ENCODE results near the gene MRTO4. TPM values are rescaled to one million over a fixed set of nuclear protein-coding genes. Genes with fewer than 3 reads are reported as not detected.
A peak's percentile ranks its signal among the peaks of the same experiment; 100 is the strongest.

The MRTO4 gene
- total RNA-seq, 1 experiment from 2014 or later: 117 TPM

- TF ChIP-seq EZH2 (IDR thresholded peaks at IDR 0.05; ENCODE audit: low read length, unreplicated experiment): no peak
- TF ChIP-seq EZH2phosphoT487 (IDR thresholded peaks at IDR 0.05; ENCODE audit: borderline replicate concordance, low read length): no peak
- TF ChIP-seq CTCF (conservative IDR thresholded peaks at IDR 0.05; ENCODE audit: low read depth, low read length): no peak
- no peak overlapping the region for H3K9ac ChIP-seq (ENCODE audit: low read length)
- no TSS peak for BruUV-seq (replicated peaks)
- H3F3A ChIP-seq (ENCODE audit: low read length, unreplicated experiment): no peaks in the 10 kb centered on the region
- no peaks in the 10 kb centered on the region for H3K79me2 ChIP-seq (ENCODE audit: low read length)
- no peak for DNase-seq
- H3K9me2 ChIP-seq (replicated peaks; ENCODE audit: low read length): no peaks in the 10 kb centered on the region
- H3K4me3 ChIP-seq (ENCODE audit: low read length): no peak overlapping the region
- H2AFZ ChIP-seq (ENCODE audit: low read length): no peak overlapping the region
- H3K36me3 ChIP-seq (ENCODE audit: low read depth, low read length): peaks cover 69% of the 10 kb centered on the region
- H3K4me1 ChIP-seq (ENCODE audit: insufficient read depth, low read length): no peaks in the 10 kb centered on the region
- no peak overlapping the region for H3K27ac ChIP-seq (ENCODE audit: low read length)
- no peak for ATAC-seq
- no peaks in the 10 kb centered on the region for H3K9me3 ChIP-seq (ENCODE audit: low read length)
- H3K27me3 ChIP-seq (ENCODE audit: low read length): no peaks in the 10 kb centered on the region
- CTCF ChIA-PET: no interaction called here
- no peak overlapping the region for H3K4me2 ChIP-seq (ENCODE audit: low read length)
- intact Hi-C loops (cut with micrococcal nuclease): no loop called here
- POLR2A ChIA-PET (ENCODE audit: unreplicated experiment): no interaction called here
- H4K20me1 ChIP-seq (ENCODE audit: low read length): no peaks in the 10 kb centered on the region
These were observed 17.4 kb upstream of the MRTO4 start for GRCh38 chr1:19234224-19234623.

- CTCF ChIA-PET: no interaction called here
- Histone ChIP-seq H3K27ac (ENCODE audit: low read length) (no peak overlapping the region), H2AFZ (ENCODE audit: low read length) (no peak overlapping the region), H4K20me1 (ENCODE audit: low read length) (no peaks in the 10 kb centered on the region), H3K4me1 (ENCODE audit: insufficient read depth, low read length) (no peaks in the 10 kb centered on the region), H3K36me3 (ENCODE audit: low read depth, low read length) (peaks cover 63% of the 10 kb centered on the region), H3K27me3 (ENCODE audit: low read length) (no peaks in the 10 kb centered on the region), H3K9me2 (replicated peaks; ENCODE audit: low read length) (no peaks in the 10 kb centered on the region), H3K4me2 (ENCODE audit: low read length) (no peak overlapping the region), H3K9ac (ENCODE audit: low read length) (no peak overlapping the region), H3K79me2 (ENCODE audit: low read length) (no peaks in the 10 kb centered on the region), H3F3A (ENCODE audit: low read length, unreplicated experiment) (no peaks in the 10 kb centered on the region), H3K4me3 (ENCODE audit: low read length) (no peak overlapping the region), H3K9me3 (ENCODE audit: low read length) (no peaks in the 10 kb centered on the region)
- BruUV-seq (replicated peaks): no TSS peak
- intact Hi-C loops (cut with micrococcal nuclease): loop anchor here (10.0 kb wide), 1 partner anchor 335 kb away; the partner anchor contains the start of gene ALDH4A1
- no peak for ATAC-seq
- POLR2A ChIA-PET (ENCODE audit: unreplicated experiment): interaction anchor here (0.7 kb wide), 1 partner anchor 1132 kb away, joined by 5 read pairs; the partner anchor contains the start of gene IGSF21
- TF ChIP-seq EZH2 (IDR thresholded peaks at IDR 0.05; ENCODE audit: low read length, unreplicated experiment) (no peak), CTCF (conservative IDR thresholded peaks at IDR 0.05; ENCODE audit: low read depth, low read length) (no peak), EZH2phosphoT487 (IDR thresholded peaks at IDR 0.05; ENCODE audit: borderline replicate concordance, low read length) (no peak)
- DNase-seq: no peak
These were observed 11.7 kb upstream of the MRTO4 start for GRCh38 chr1:19239876-19240275.

DNA sequence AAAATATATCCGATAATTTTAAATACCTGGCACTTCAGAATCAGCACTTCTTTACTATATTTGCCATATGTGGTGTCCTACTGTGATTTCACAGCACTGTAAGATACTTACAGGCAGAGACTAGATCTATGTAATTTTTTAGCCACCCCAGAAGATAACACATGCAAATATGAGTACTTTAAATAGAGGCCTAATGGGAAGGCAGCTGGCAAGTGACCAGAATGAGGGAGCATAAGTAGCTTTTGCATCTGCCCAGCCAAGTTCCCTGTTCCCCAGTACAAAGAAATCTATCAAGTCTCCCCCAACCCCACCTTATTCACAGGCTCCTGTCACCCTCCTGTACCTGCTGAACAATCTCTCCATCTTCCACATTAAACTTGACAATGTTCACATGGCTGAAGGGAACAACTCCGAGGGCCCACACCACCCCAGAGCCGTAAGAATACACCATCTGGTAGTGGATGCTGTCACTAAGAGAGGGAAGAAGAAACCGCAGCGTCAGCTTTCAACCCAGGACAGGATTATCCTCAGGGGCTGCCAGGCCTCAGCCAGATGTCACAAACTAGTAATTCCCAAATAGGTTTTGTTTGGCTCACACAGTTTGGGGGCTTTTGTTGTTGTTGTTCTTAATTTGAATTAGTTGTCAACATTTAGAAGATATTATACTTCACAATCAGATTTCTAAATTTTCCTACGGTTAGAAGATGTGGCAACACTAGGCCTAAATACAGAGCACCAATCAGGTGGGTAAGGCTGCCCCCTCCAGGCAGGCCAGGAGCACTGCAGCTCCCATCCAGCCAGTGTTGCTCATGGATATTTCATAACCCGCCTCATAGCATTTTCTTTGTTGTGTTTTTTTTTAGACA, 10.7 kb upstream of the MRTO4 start:
- DNase-seq: peak; percentile 71
- Histone ChIP-seq H3K4me3 (ENCODE audit: low read length) (no peak overlapping the region), H3K9me2 (replicated peaks; ENCODE audit: low read length) (no peaks in the 10 kb centered on the region), H2AFZ (ENCODE audit: low read length) (no peak overlapping the region), H3K79me2 (ENCODE audit: low read length) (peaks cover 3% of the 10 kb centered on the region; the same call in 1 of the 2 replicates), H4K20me1 (ENCODE audit: low read length) (no peaks in the 10 kb centered on the region), H3K27me3 (ENCODE audit: low read length) (no peaks in the 10 kb centered on the region), H3K9me3 (ENCODE audit: low read length) (no peaks in the 10 kb centered on the region), H3K36me3 (ENCODE audit: low read depth, low read length) (peaks cover 61% of the 10 kb centered on the region), H3K9ac (ENCODE audit: low read length) (no peak overlapping the region), H3K27ac (ENCODE audit: low read length) (no peak overlapping the region), H3K4me2 (ENCODE audit: low read length) (no peak overlapping the region), H3F3A (ENCODE audit: low read length, unreplicated experiment) (no peaks in the 10 kb centered on the region), H3K4me1 (ENCODE audit: insufficient read depth, low read length) (no peaks in the 10 kb centered on the region)
- ATAC-seq: peak; percentile 90
- peak; percentile 87 for TF ChIP-seq CTCF (conservative IDR thresholded peaks at IDR 0.05; ENCODE audit: low read depth, low read length)
- TF ChIP-seq EZH2phosphoT487 (IDR thresholded peaks at IDR 0.05; ENCODE audit: borderline replicate concordance, low read length): no peak
- intact Hi-C loops (cut with micrococcal nuclease): loop anchor here (1.0 to 10.0 kb wide), 2 partner anchors 62 to 336 kb away; partner anchors contain the start of gene ALDH4A1
- BruUV-seq (replicated peaks): no TSS peak
- ChIA-PET POLR2A (ENCODE audit: unreplicated experiment) (interaction anchor here (0.6 kb wide), 1 partner anchor 137 kb away, joined by 3 read pairs; no protein-coding TSS in a partner anchor), CTCF (interaction anchor here (1.0 to 1.3 kb wide), 2 partner anchors 61 to 127 kb away, joined by 3 to 7 read pairs; no protein-coding TSS in a partner anchor)

Data from PC-3 (cell line).